CD4-positive, alpha-beta T cell treated with Interferon gamma for 1 hour (primary cell): ENCODE measurements around the gene FBXL17.

Source experiments
- DNase-seq: peaks from one replicate; pipeline ENCODE4 v3.0.0-alpha.2; 2020

The FBXL17 gene

GRCh38 chr5:108146222-108146621 lies 235.7 kb downstream of the FBXL17 start:
- no peak for DNase-seq

- no peak for DNase-seq
Observed at GRCh38 chr5:108145351-108145750, 236.5 kb downstream of the FBXL17 start.

- no peak for DNase-seq
Observed at GRCh38 chr5:108144332-108144731, 237.6 kb downstream of the FBXL17 start.

GRCh38 chr5:108143581-108143980 lies 238.3 kb downstream of the FBXL17 start:
- DNase-seq = no peak

DNA sequence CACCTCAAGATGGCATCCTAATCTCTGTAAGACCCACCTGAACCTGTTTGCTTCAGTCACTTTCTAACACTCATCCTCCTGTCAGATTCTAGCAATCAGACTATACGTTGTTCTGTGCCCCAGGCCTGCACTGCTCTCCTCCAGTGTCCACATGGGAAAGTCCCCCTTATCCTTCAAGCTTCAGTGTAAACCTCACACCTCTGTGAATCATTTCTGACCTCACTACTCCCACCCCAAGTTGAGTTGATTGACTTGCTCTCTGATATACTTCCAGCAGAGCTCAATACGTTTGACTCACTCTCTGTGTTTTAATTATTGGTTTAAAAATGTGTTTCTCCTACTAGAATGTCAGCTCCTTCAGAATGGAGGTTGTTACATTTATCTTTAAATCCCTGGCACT lies 240.2 kb downstream of the FBXL17 start:
- DNase-seq = no peak

DNA sequence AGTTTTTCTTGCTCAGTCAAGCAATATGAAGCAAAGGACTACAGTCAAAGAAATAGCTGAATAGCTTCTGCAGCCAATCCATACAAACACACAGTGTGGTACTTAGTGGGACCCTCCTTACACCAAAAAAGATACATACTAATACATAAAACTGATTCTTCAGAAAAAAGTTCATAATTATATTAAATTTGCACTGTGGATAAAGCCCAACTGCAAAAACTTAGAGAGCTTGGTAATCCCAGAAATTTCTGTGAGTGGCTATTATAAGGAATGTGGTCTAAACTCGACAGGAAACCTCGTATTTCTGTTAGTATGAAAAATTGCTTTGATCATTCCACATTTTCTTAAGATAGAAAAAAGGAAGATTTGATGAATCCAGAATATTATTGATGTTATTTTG lies 245.4 kb downstream of the FBXL17 start:
- DNase-seq = no peak

DNA sequence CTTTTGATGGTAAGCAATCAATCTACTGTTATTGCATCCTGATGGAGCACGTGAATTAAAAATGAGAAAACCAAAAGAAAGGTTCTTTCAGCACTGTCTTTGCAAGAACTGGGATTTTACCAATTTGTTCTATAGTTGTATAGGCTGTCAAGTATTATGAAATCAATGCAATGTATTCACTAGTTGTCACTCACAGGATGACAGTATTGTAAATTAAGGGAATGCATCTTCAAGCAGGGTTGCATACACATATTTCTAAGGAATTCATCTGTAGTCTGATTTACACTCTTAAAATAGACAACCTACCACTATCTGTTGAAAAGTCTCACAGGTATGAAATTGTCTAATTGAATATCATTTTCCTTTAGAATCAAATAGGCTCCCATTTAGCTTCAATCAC lies 252.8 kb downstream of the FBXL17 start:
- no peak for DNase-seq

GRCh38 chr5:108125771-108126511 lies 256.0 kb downstream of the FBXL17 start:
- DNase-seq = no peak

GRCh38 chr5:108124596-108124995 lies 257.3 kb downstream of the FBXL17 start:
- no peak for DNase-seq

DNA sequence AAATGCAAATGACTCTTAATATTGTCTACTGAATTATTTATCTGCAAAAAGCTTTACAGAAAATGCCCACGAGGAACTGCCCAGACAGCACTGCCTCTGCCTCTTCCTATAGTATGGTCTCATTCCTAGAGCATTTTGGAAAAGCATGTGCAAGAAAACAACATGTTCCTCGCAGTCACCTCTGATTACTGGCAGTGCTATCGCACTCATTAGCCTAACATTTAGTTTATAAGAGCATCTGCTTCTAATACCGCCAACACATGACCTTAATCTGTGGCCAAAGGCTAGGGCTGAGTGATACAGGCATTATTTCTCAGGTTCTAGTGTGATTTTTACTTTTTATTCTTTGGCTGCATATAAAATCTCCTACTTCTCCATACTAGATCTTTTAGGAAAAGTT lies 259.2 kb downstream of the FBXL17 start:
- no peak for DNase-seq

GRCh38 chr5:108118813-108119514 lies 262.9 kb downstream of the FBXL17 start:
- DNase-seq = no peak

DNA sequence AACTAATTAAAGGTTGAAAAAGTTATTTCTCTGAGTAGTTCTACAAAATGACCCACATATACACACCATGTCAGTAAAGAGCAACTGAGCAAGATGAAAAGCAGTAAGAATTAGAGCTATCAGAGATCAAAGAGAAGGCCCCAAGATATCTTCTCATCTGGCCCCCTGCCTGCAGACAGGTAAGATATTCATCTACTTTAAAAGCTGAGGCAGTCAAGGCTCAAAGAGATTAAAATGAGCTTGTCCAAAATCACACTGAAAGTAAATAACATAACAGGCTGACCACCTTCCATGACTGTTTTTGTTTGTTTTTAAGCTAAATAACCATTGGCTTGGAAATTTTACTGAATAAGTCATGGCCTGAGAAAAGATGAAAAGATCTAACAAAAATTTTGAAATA lies 266.2 kb downstream of the FBXL17 start:
- DNase-seq = no peak

GRCh38 chr5:108113950-108114349 lies 267.9 kb downstream of the FBXL17 start:
- DNase-seq = no peak

DNA sequence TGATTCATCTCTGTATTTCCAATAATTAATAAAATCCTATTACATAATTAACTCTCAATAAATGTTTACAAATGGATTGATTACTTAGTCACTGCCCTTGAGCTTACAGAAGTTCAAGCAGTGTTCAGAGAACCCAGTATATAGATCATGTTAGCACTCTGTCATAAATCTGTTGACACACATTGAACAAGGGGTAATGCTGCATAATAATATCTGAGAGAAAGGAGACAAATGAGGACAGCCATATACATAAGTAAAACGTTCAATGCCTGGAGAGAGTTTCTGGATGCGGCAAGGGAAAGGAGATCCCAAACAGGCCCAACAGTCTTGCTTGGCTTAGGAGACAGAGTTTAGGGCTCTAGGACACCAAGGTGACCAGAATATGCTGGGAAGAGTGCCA lies 270.2 kb downstream of the FBXL17 start:
- DNase-seq = no peak

- DNase-seq = no peak
Observed at GRCh38 chr5:108109059-108109458, 272.8 kb downstream of the FBXL17 start.

GRCh38 chr5:108104448-108104847 lies 277.4 kb downstream of the FBXL17 start:
- no peak for DNase-seq

DNA sequence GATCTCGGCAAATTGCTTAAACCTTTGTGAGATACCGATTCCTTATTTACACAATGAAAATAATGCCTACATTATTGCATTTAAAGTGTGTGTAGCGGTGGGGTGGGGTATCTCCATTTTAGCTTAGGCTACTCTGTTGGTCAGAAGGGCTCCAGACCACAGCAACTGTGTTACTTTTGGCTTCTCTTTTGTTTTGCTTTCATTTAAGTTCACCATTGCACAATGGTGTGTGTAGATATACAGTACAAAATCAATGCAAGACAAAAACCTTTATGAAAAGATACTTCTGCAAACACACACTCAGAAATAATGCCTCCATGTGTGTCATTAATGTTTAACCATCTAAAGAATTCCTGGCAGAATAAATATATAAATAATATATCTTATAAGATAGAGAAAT lies 279.4 kb downstream of the FBXL17 start:
- no peak for DNase-seq

GRCh38 chr5:108101821-108102220 lies 280.1 kb downstream of the FBXL17 start:
- DNase-seq = no peak

DNA sequence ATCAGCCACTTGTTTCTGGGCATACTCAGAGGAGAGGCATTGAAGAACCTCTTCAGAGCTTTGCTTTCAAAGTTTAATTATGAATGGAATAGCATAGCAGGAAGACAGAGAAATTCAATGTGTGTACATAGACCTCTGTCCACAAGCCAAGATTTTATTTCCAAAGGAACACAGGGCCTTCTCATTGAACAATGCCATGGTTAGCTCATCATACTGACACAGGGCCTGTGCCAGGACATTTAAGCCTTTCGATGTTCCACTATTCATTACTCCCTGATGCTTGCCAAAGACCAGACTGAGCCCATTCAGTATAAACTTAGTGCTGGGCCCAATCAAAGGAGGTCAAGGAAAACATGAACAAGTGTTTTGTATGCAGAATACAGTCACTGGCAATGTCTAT lies 280.8 kb downstream of the FBXL17 start:
- no peak for DNase-seq

DNA sequence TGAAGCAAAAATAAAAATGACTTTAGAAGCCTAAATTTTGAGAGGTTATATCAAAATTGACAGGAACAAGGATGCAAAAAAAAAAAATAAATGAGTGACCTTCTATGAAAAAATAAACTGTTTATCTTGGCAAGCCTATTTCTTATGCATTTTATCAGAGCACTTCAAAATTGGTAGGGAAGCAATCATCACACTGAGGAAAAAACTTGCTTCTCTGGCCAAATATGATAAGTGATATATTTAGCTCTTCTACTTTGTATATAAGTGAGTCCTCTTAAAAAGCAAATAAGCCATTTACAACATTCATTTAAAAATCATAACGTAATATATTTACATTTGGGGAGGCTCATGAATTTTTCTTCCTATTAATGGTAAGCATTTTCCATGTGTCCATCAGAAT lies 287.1 kb downstream of the FBXL17 start:
- DNase-seq = no peak

DNA sequence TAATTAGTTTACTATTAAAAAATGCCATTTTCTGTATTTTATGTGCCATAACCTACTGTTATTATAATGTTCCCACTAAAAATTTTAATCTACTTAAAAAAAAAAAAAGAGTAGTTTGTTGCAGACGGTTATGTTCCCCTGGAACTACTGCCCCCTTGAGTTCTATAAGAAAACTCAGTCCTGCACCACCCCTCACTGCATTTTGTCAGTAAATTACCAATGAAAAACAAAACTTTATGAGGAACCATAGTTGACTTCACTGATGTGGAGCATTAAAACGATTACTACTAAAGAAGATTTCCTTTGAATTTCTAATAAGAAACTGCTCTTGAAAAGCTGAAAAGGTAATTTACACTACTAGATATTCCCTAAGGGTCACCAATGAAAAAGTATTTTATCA lies 288.7 kb downstream of the FBXL17 start:
- DNase-seq = no peak

GRCh38 chr5:108090946-108091345 lies 291.0 kb downstream of the FBXL17 start:
- DNase-seq = no peak

- no peak for DNase-seq
Observed at GRCh38 chr5:108084105-108084504, 297.8 kb downstream of the FBXL17 start.

DNA sequence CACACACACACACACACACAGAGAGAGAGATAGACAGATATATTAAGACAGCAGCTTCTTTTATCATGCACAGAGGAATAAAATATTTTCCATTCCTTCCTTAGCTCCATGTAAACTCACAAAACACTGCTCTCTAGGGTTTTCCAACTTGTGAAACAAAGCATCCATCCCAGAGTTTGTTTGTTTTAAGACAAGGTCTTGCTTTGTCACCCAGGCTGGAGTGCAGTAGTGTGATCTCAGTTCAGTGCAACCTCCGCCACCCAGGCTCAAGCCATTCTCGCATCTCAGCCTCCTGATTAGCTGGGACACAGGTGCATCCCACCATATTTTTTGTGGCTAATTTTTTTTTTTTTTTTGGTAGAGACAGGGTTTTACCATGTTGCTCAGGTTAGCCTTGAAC lies 298.7 kb downstream of the FBXL17 start:
- no peak for DNase-seq

- no peak for DNase-seq
Observed at GRCh38 chr5:108081707-108082106, 300.2 kb downstream of the FBXL17 start.
